ENCODE data around the gene PROSER2.

DNA sequence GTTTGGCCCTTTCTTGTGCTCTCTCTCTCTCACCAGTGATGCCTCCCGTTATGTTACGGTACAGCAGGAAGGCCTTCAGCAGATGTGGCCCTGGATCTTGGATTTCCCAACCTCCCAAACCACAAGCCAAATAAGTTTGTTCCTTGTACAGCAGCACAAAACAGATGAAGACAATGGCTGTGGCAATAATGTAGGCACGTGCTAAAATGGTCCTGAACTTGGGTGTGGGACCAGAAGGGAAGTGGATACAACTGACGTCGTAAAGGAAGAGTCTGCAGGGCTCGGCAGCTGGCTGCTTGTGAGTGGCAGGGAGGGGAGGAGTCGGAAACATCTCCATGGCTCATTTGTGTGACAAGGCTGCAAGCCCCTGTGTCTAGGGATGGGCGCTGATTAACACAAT lies 26.8 kb downstream of the PROSER2 start:
- TF ChIP-seq, protein P1, sequence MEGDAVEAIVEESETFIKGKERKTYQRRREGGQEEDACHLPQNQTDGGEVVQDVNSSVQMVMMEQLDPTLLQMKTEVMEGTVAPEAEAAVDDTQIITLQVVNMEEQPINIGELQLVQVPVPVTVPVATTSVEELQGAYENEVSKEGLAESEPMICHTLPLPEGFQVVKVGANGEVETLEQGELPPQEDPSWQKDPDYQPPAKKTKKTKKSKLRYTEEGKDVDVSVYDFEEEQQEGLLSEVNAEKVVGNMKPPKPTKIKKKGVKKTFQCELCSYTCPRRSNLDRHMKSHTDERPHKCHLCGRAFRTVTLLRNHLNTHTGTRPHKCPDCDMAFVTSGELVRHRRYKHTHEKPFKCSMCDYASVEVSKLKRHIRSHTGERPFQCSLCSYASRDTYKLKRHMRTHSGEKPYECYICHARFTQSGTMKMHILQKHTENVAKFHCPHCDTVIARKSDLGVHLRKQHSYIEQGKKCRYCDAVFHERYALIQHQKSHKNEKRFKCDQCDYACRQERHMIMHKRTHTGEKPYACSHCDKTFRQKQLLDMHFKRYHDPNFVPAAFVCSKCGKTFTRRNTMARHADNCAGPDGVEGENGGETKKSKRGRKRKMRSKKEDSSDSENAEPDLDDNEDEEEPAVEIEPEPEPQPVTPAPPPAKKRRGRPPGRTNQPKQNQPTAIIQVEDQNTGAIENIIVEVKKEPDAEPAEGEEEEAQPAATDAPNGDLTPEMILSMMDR (IDR thresholded peaks at IDR 0.05; ENCODE audit: low read depth, low read length), result no peak
- TF ChIP-seq EZH2phosphoT487 (IDR thresholded peaks at IDR 0.05; ENCODE audit: low read depth), result no peak

Measured in OCI-LY3 (cell line).